Activated T-cell treated with anti-CD3 and anti-CD28 coated beads, Interleukin-2, amount 50 U/mL, for 48 hours (primary cell): ENCODE results near the gene ACP7.
"Not testable (repeated sequence)": the region's sequence is repeated elsewhere in the genome, so short reads cannot be mapped to it uniquely, and the experiment has no call there.

ENCODE experiments used
- DNase-seq, 2 experiments: peaks; one replicate each; pipeline ENCODE4 v3.0.0-alpha.2; 2020

The ACP7 gene

GRCh38 chr19:39078436-39079200 is 5.5 kb upstream of the ACP7 start:
- no peak for DNase-seq

- DNase-seq: no peak
These were observed 3.7 kb upstream of the ACP7 start for GRCh38 chr19:39080431-39080830.

- no peak for DNase-seq
These were observed 2.0 kb upstream of the ACP7 start for GRCh38 chr19:39082167-39082566.

DNA sequence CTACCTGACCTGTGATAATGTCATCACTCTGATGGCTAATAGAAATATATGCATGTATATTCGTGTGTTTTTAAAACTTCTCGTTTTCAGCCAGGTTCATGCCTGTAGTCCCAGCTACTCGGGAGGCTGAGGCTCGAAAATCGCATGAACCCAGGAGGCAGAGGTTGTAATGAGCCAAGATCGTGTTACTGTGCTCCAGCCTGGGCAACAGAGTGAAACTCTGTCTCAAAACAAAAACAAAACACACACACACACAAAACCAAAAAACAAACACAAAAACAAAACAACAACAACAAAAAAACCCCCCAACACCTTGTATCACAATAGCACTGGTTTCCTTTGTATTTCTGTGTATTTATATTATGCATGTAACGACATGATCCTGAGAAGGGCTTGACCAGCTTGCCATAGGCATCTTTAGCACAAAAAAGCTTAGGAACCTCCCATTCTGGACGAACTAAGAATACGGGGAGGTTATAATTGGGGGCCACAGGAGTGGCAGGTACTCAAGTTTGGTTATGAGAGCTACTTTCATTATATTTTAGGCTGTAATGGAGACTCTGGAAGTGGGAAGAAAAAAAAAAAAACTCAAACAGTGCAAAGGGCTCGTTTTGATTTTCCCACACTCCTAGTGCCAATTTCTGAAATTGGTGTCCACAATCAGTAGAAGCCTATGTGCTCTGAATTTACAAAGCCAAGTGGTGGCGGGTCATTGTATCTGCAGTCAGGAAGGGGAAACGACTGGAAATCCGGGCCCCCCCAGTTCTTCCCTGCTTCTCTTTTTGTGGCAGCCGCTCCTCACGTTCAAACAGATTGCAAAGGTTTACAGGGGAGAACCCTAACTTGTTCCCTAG is 1.2 kb upstream of the ACP7 start:
- no peak for DNase-seq

DNA sequence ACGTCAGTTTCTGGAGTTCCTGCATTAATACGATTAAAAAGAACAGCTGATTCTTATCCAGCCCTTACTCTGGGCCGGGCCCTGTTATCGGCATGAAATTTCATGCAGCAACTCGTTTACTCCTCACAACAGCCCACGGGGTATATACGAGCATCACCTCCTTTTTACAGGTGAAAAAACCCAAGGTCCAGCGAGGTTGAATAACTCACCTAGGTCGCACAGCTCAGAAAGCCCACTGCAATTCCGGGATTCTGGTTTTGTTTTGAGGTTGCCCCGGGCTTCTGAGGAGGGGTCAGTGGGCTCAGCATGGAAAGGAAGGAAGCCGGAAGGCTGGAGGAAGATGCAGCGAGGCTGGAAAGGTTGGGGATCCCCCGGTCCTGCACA is 577 bp upstream of the ACP7 start:
- DNase-seq: no peak

- no peak for DNase-seq
These were observed 538 bp downstream of the ACP7 start for GRCh38 chr19:39084732-39085080.

DNA sequence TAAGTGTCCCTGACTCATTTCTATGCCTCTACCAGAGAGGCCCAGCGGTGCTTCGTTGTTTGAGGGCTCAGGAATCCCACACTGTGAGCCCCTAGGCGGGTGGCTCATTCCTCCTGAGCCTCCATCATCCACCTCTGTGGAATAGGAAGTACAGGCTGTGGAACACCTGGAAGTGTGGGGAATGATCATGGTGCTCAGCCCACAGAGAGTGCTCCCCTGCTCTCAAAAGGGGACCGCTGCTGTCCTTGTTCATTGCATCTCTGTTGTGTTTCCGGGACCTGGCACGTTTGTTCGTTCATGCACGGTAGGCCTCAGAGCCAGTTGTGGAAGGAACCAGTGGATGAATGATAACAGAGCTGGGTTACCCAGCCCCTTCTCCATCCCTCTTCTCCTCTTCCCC is 1.2 kb downstream of the ACP7 start:
- no peak for DNase-seq

- DNase-seq: no peak
These were observed 2.2 kb downstream of the ACP7 start for GRCh38 chr19:39086386-39086785.

DNA sequence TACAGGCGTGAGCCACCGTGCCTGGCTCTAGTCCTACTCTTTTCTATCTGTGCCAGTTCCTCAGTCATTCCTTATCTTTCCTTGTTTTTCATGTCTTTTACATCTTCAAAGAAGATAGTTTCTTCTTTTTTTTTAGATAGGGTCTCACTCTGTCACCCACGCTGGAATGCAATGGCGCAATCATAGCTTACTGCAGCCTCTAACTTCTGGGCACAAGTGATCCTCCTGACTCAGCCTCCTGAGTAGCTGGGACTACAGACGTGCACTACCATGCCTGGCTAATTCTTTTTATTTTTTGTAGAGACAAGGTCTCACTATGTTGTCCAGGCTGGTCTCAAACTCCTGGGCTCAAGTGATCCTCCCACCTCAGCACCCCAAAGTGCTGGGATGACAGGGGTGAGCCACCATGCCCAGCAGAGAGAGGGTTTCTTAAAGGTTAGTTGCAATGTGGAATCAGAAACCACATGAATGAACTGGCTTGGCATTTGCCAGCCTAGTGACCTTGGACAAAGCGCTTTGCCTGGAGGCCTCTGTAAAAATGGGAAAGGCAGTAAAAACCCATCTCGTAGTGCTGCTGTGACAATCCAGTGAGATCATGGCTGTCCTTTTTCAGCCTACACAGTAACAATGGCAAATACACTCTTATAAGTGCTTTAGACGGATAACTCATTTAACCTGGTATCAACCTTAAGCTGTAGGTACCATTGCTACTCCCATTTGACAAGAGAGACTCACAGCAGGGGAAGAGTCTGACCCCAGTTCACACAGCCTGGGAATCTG is 3.9 kb downstream of the ACP7 start:
- DNase-seq: no peak

- not testable (repeated sequence) for DNase-seq
These were observed 5.8 kb downstream of the ACP7 start for GRCh38 chr19:39090016-39090415.

GRCh38 chr19:39090881-39091280 is 6.7 kb downstream of the ACP7 start:
- no peak for DNase-seq

DNA sequence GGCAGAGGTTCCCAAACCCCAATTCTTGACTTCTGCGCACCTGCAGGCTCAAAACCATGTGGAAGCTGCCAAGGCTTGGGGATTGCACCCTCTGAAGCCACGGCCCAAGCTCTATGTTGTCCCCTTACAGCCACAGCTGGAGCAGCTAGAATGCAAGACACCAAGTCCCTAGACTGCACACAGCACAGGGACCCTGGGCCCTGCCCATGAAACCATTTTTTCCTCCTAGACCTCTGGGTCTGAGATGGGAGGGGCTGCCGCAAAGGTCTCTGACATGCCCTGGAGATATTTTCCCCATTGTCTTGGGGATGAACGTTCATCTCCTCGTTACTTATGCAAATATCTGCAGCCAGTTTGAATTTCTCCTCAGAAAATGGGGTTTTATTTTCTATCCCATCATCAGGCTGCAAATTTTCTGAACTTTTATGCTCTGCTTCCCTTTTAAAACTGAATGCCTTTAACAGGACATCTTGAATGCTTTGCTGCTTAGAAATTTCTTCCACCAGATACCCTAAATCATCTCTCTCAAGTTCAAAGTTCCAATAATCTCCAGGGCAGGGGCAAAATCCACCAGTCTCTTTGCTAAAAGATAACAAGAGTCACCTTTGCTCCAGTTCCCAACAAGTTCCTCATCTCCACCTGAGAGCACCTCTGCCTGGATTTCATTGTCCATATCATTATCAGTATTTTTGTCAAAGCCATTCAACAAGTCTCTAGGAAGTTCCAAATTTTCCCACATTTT is 11.8 kb downstream of the ACP7 start:
- not testable (repeated sequence) for DNase-seq

GRCh38 chr19:39097299-39097698 is 13.1 kb downstream of the ACP7 start:
- no peak for DNase-seq

GRCh38 chr19:39097721-39098120 is 13.6 kb downstream of the ACP7 start:
- no peak for DNase-seq

DNA sequence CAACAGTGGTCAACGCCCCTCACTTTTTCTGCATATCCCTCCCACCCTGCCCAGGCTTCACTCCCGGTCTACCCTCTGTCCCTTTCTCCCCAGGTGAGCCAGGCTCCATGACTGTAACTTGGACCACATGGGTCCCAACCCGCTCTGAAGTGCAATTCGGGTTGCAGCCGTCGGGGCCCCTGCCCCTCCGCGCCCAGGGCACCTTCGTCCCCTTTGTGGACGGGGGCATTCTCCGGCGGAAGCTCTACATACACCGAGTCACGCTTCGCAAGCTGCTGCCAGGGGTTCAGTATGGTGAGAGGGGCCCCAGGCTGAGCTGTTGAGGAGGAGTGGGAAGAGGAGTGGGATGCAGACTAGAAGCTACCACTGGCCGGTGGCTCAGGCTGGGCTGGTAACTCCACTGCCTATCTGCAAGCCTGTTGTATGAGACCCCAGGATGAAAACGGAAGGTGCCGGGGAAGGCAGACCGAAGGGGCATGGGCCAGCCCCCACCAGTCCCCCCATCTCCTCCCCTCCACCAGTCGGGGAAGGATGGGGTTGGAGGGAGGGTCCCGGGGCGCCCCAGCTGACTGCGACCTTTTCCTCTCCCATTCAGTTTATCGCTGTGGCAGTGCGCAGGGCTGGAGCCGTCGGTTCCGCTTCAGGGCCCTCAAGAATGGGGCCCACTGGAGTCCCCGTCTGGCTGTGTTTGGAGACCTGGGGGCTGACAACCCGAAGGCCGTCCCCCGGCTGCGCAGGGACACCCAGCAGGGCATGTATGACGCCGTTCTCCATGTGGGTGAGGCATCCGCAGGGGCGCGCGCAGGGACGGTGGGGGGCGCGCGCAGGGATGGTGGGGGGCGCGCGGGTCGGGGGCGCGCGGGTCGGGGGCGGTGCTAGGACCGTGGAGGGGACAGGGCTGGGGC is 14.4 kb downstream of the ACP7 start:
- DNase-seq: no peak

GRCh38 chr19:39099341-39099740 is 15.2 kb downstream of the ACP7 start:
- DNase-seq: no peak

DNA sequence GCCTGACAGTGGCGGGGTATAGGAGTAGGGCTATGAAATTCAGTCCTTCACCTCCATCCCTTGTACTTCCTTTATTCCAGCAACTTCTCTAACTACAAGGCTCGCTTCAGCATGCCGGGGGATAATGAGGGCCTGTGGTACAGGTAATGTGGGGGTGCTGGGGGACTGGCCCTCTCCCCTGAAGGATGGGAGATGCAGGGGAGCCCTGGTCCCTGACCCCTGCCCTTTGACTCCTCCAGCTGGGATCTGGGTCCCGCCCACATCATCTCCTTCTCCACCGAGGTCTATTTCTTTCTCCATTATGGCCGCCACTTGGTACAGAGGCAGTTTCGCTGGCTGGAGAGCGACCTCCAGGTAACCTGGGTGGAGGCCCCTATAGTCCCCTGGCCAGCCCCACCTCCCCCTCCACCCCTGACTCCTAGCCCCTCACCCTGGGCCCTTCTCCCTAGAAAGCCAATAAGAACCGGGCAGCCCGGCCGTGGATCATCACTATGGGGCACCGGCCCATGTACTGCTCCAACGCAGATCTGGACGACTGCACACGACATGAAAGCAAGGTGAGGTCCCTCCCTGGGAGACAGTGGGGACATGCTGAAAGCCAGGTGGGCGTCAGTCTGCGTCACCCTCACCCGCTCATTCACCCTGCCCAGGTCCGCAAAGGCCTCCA is 16.5 kb downstream of the ACP7 start:
- no peak for DNase-seq

DNA sequence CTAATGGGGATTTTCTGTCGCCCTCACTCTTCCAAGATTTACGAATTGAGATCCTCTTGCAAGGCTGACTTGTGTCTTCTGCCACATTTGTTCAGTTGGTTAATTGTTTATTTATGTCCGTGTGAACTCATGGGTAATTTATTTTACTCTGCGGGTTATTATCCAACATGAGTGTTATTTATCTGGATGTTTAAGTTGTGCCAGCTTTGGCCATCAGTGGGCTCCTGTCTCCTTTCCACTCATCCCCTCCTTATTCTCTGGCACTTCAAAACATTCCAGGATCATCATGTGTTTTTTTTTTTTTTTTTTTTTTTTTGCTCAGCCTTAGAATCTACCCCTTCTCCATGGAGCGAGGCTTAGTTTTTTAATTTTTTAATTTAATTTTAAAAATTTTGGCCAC is 19.0 kb downstream of the ACP7 start:
- DNase-seq: no peak

- no peak for DNase-seq
These were observed 20.0 kb downstream of the ACP7 start for GRCh38 chr19:39104186-39104596.

DNA sequence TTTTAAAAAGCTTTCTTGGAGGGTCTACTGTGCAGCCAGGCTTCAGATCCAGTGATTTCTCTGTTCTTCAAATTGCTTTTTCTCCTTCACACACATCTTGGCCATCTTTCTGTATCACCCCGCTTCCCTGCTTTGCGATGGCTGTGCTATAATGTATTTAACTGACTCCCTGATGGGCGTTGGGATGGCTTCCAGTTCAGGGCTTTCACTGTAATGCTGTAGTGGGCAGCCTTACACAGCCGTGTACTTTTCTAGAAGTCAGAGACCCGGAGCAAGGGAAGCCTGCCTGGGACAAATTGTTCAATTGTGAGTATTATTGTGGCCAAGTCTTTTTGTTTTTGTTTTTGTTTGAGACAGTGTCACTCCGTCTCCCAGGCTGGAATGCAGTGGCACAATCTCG is 22.0 kb downstream of the ACP7 start:
- no peak for DNase-seq

- no peak for DNase-seq
These were observed 25.5 kb downstream of the ACP7 start for GRCh38 chr19:39109641-39110040.
